Measurements from ENCODE around the gene IL36A. TPM values are rescaled to one million over a fixed set of nuclear protein-coding genes. Genes with fewer than 3 reads are reported as not detected.

IL36A gene
- polyA plus RNA-seq, 1 donor (not counting 4 experiments of a cell fraction or from before 2014, with no cell fraction given): not detected

Small RNA genes lying within 50 kb of the gene (small RNA-seq; reads per million reads assigned to genes)
- gene HMGN2P23 (ENCODE audit: insufficient read length in 3 of 3, low read depth in 3 of 3, low replicate concordance in 1 of 3): 0 reads per million in 3 experiments

Other genes starting within 250 kb of the IL36A start
- 1.2 to 10.9 TPM (median 9.3 TPM) in 3 replicates for gene CKAP2L, start 240.8 kb upstream of the IL36A start, polyA plus RNA-seq
- gene IL1A, start 221.0 kb upstream of the IL36A start, polyA plus RNA-seq: 146 to 269 TPM (median 240 TPM) in 3 replicates
- 221 to 291 TPM (median 232 TPM) in 3 replicates for gene IL1B, start 168.7 kb upstream of the IL36A start, polyA plus RNA-seq
- gene IL37, start 94.3 kb upstream of the IL36A start, polyA plus RNA-seq: 0.33 to 0.73 TPM (median 0.63 TPM) in 3 replicates
- 8.0 to 62.8 TPM (median 20.2 TPM) in 3 replicates for gene IL36G, start 27.5 kb upstream of the IL36A start, polyA plus RNA-seq
- 0.14 to 0.21 TPM (median 0.14 TPM) in 3 replicates for gene IL36B, start 47.4 kb downstream of the IL36A start, polyA plus RNA-seq
- 1.7 to 7.9 TPM (median 3.9 TPM) in 3 replicates for gene IL36RN, start 53.7 kb downstream of the IL36A start, polyA plus RNA-seq
- gene IL1F10, start 62.5 kb downstream of the IL36A start, polyA plus RNA-seq: 0.15 to 0.75 TPM (median 0.37 TPM) in 3 replicates
- gene IL1RN, start 122.1 kb downstream of the IL36A start, polyA plus RNA-seq: 114 to 190 TPM (median 128 TPM) in 3 replicates
- gene PSD4, start 168.5 kb downstream of the IL36A start, polyA plus RNA-seq: 10.4 to 17.3 TPM (median 11.1 TPM) in 3 replicates